Gastrocnemius medialis (tissue), 4 donors: ENCODE data around the gene ATE1. TPM values are rescaled to one million over a fixed set of nuclear protein-coding genes. Genes with fewer than 3 reads are reported as not detected.

Experiments used
- ATAC-seq, 2 donors: fragments of 150-250 bp; one replicate each; pipeline ENCODE4 v1.9.1; 2016
- DNase-seq, 2 donors: peaks; one replicate each; pipeline ENCODE4 v3.0.0-alpha.2; 2019
- H3K27ac ChIP-seq, 4 donors: fragments of 200-600 bp; sonication (generic); 1 replicate in 1 of 4; 2 replicates in 3 of 4; pipeline ENCODE4 v1.5.1; 2016 to 2018; ENCODE audit warnings: mild to moderate bottlenecking in 2 of 4, moderate library complexity in 1 of 4
- H3K27me3 ChIP-seq, 3 donors: fragments of 200-600 bp; sonication (generic) in 2 of 3; 1 replicate in 1 of 3; 2 replicates in 2 of 3; pipeline versions ENCODE4 v1.5.1 to v1.6.0; 2016 to 2019; ENCODE audit warnings: mild to moderate bottlenecking in 1 of 3, moderate library complexity in 1 of 3
- H3K36me3 ChIP-seq, 2 donors: fragments of 200-600 bp; sonication (generic) in 1 of 2; one replicate each; pipeline ENCODE4 v1.5.1; 2017 to 2018
- H3K4me1 ChIP-seq, 2 donors: fragments of 200-600 bp; sonication (generic) in 1 of 2; one replicate each; pipeline ENCODE4 v1.5.1; 2016 to 2017; ENCODE audit warnings: mild to moderate bottlenecking in 2 of 2
- H3K4me3 ChIP-seq, 4 donors: fragments of 200-600 bp; sonication (generic) in 3 of 4; 1 replicate in 1 of 4; 2 replicates in 3 of 4; pipeline ENCODE4 v1.5.1; 2016 to 2019; ENCODE audit warnings: mild to moderate bottlenecking in 2 of 4
- H3K9me3 ChIP-seq, 3 donors: fragments of 200-600 bp; sonication (generic) in 2 of 3; 1 replicate in 1 of 3; 2 replicates in 2 of 3; pipeline ENCODE4 v1.5.1; 2016 to 2019
- CTCF ChIP-seq, 5 experiments: fragments of 450-650 bp in 3 of 5; fragments of 200-600 bp in 2 of 5; sonication (generic) in 2 of 5; IDR thresholded peaks in 4 of 5; conservative IDR thresholded peaks in 1 of 5; 1 replicate in 4 of 5; 2 replicates in 1 of 5; pipeline ENCODE4 v1.5.1; 2016 to 2019; ENCODE audit warnings: antibody characterized with exemption in 5 of 5, mild to moderate bottlenecking in 3 of 5, moderate library complexity in 3 of 5
- POLR2A ChIP-seq, 2 donors: fragments of 450-650 bp; IDR thresholded peaks; one replicate each; pipeline ENCODE4 v1.6.1; 2017; ENCODE audit warnings: antibody characterized with exemption in 2 of 2, mild to moderate bottlenecking in 2 of 2, moderate library complexity in 2 of 2
- in situ Hi-C, 4 donors: fragments of 200-750 bp; cut with MboI; loops; one replicate each; pipeline versions ENCODE4 v1.15.0 to v1.8.0; 2017; ENCODE audit warnings: low sequenced_read_pairs in 4 of 4
- intact Hi-C: fragments of 100-400 bp; cut with DNase I; formaldehyde crosslinking; loops from one replicate; pipeline ENCODE4 v1.15.1; 2023; ENCODE audit warnings: low total_unique reads
- total RNA-seq, 4 donors: library from RNA; depleted of rRNA; stranded (reverse); fragments of >200 nt; gene quantifications; one replicate each; pipeline versions ENCODE4 v1.1.0 to v1.2.3, GENCODE V29; 2016

The ATE1 gene
- total RNA-seq, 4 donors from 2014 or later: 34.3 to 57.6 (median 39.4) TPM

DNA sequence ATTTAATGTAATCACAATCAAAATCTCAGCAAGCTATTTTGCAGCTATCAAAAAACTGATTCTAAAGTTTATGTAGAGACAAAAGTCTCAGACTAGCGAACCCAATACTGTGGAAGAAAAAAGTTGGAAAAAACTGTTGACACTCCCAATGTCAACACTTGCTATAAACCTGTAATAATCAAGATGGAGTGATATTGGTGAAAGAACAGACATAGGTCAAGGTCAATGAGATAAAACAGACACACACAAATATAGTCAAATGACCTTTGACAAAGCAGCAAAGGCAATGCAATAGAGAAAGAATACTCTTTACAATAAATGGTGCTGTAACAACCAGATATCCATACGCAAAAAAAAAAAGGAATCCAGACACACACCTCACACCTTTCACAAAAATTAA lies 84.5 kb downstream of the ATE1 start:
- Histone ChIP-seq H3K27me3 (no peaks in the 10 kb centered on the region), H3K36me3 (peaks cover 0 to 23% of the 10 kb centered on the region in 2 donors), H3K9me3 (no peaks in the 10 kb centered on the region), H3K27ac (no peak overlapping the region), H3K4me1 (no peaks in the 10 kb centered on the region), H3K4me3 (no peak overlapping the region)
- ATAC-seq (no peak), DNase-seq (no peak)
- intact Hi-C loops (no loop called here), in situ Hi-C loops (no loop called here)
- no peak for TF ChIP-seq CTCF (IDR thresholded peaks at IDR 0.05 in 4 of 5, conservative IDR thresholded peaks at IDR 0.05 in 1 of 5)

DNA sequence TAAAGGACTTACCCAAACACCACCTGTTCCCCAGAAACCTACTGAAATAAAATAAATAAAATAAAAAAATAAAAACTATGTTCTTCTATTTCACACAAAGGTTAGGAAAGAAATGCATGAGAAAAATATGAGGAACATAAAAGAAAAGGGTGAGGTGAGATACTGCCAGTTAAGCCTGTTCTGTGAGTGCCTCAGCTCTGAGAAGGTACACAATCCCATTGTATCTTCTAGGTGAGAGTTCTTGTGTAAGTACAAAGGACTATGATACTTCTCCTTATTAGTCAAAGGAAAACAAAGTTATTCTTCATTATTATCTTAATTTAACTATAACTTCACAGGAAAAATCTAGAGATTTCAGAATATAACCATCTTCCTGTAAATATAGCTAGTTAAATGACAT lies 86.0 kb downstream of the ATE1 start:
- H3K27ac ChIP-seq: no peak overlapping the region
- in situ Hi-C loops: no loop called here
- no peaks in the 10 kb centered on the region for H3K9me3 ChIP-seq
- H3K36me3 ChIP-seq: peaks cover 0 to 12% of the 10 kb centered on the region in 2 donors
- ATAC-seq: no peak
- no peak overlapping the region for H3K4me3 ChIP-seq
- H3K4me1 ChIP-seq: no peaks in the 10 kb centered on the region
- DNase-seq: no peak
- H3K27me3 ChIP-seq: no peaks in the 10 kb centered on the region
- intact Hi-C loops: no loop called here
- TF ChIP-seq CTCF (IDR thresholded peaks at IDR 0.05 in 4 of 5, conservative IDR thresholded peaks at IDR 0.05 in 1 of 5): no peak
- no peak for TF ChIP-seq POLR2A (IDR thresholded peaks at IDR 0.05)

GRCh38 chr10:121838931-121839330 lies 88.9 kb downstream of the ATE1 start:
- TF ChIP-seq POLR2A (IDR thresholded peaks at IDR 0.05): no peak
- no peak for TF ChIP-seq CTCF (IDR thresholded peaks at IDR 0.05 in 4 of 5, conservative IDR thresholded peaks at IDR 0.05 in 1 of 5)
- no peak overlapping the region for H3K27ac ChIP-seq
- no peaks in the 10 kb centered on the region for H3K4me1 ChIP-seq
- in situ Hi-C loops: no loop called here
- H3K36me3 ChIP-seq: peaks cover 0 to 26% of the 10 kb centered on the region in 2 donors
- no peak for ATAC-seq
- no peaks in the 10 kb centered on the region for H3K9me3 ChIP-seq
- H3K4me3 ChIP-seq: no peak overlapping the region
- H3K27me3 ChIP-seq: no peaks in the 10 kb centered on the region
- intact Hi-C loops: no loop called here
- no peak for DNase-seq

- Histone ChIP-seq H3K4me3 (no peak overlapping the region), H3K4me1 (no peaks in the 10 kb centered on the region), H3K36me3 (peaks cover 0 to 32% of the 10 kb centered on the region in 2 donors), H3K9me3 (no peaks in the 10 kb centered on the region), H3K27ac (no peak overlapping the region), H3K27me3 (no peaks in the 10 kb centered on the region)
- intact Hi-C loops: no loop called here
- no peak for TF ChIP-seq POLR2A (IDR thresholded peaks at IDR 0.05)
- TF ChIP-seq CTCF (IDR thresholded peaks at IDR 0.05 in 4 of 5, conservative IDR thresholded peaks at IDR 0.05 in 1 of 5): no peak
- ATAC-seq: no peak
- in situ Hi-C loops: no loop called here
- no peak for DNase-seq
Observed at GRCh38 chr10:121838149-121838548, 89.7 kb downstream of the ATE1 start.

DNA sequence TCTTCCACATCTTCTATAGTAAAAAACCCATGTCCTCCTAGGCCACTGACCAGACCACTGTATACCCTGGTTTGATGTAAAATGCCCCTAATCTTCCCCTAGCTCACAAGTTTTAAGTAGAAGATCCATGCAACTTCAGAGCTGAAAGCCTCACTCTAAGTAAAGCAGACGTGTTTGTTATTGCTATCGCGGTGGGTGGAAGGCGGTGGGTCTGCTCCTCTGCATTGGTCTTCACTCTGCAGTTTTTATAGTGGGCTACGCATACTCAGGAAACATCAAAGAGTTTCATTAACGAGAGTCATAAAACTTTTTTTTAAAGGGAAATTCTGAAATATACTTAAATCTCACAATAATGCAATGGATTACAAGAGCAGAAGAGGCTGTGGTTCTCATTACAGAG lies 91.7 kb downstream of the ATE1 start:
- H3K36me3 ChIP-seq: peaks cover 0 to 32% of the 10 kb centered on the region in 2 donors
- in situ Hi-C loops (no loop called here), intact Hi-C loops (no loop called here)
- ATAC-seq (no peak), DNase-seq (no peak)
- TF ChIP-seq POLR2A (IDR thresholded peaks at IDR 0.05): no peak
- TF ChIP-seq CTCF (IDR thresholded peaks at IDR 0.05 in 4 of 5, conservative IDR thresholded peaks at IDR 0.05 in 1 of 5): no peak
- peaks cover 0 to 2% of the 10 kb centered on the region in 2 donors for H3K4me1 ChIP-seq
- H3K27ac ChIP-seq: no peak overlapping the region
- H3K4me3 ChIP-seq: no peak overlapping the region
- no peaks in the 10 kb centered on the region for H3K9me3 ChIP-seq
- no peaks in the 10 kb centered on the region for H3K27me3 ChIP-seq
